ENCODE measurements around the gene PTGR3.

- TF ChIP-seq CTCF (IDR thresholded peaks at IDR 0.05) (no peak), POLR2A (IDR thresholded peaks at IDR 0.05; ENCODE audit: low read depth) (no peak), POLR2AphosphoS5 (IDR thresholded peaks at IDR 0.05) (no peak)
Measured at GRCh38 chr18:75215663-75216062, 6.7 kb upstream of the PTGR3 start.

Data from esophagus muscularis mucosa (tissue), 3 donors.